Activated T-helper 1 cell treated with anti-CD3 and anti-CD28 coated beads, Interleukin-2, amount 50 U/mL, for 16 hours (primary cell): ENCODE measurements around the gene ARPP21.
"Not testable (repeated sequence)": the region's sequence is repeated elsewhere in the genome, so short reads cannot be mapped to it uniquely, and the experiment has no call there.

Experiments used
- DNase-seq, 2 donors: peaks; one replicate each; pipeline ENCODE4 v3.0.0-alpha.2; 2020; ENCODE audit warnings: low read depth in 1 of 2, low spot score in 1 of 2

ARPP21 gene

GRCh38 chr3:35777563-35778554, 138.5 kb downstream of the ARPP21 start:
- no peak for DNase-seq

DNA sequence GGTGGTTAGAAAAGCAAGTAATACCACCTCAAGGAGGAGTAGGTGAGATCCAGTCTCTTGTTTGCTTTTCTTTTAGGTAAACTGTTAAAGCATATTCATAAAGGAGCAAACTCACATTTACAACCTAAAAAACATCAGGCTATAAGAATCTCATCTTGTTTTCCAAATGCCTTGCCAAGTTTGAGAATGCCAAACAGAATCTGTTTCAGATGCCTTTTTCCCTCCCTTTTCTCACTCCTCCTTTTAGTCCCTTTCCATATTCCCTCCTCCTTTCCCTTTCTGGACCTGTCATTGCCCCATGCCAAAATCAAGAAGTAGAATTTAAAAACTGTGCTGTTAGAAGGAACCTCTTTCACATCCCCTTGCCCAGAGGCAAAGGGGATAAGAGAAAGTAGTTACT, 140.3 kb downstream of the ARPP21 start:
- no peak for DNase-seq

- DNase-seq, result no peak
These were observed 141.5 kb downstream of the ARPP21 start for GRCh38 chr3:35780800-35781199.

DNA sequence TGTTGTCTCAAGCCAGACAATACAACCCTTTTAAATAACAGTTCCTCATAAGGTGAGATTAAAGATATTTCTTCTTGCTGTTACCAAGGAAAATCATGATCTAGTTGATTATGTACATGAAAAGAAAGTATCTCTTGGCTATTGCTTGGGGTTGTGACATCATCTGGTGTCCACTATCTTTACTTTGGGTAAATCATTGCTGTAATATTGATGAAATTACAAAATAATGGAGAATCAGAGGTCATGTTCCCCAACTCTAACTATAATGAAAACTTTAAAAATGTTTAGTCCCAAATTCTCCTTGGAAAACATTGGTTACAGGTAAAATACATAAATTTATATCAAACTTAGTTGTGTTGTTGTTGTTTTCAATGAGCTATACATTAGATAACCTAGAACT, 142.2 kb downstream of the ARPP21 start:
- DNase-seq, result no peak

- DNase-seq, result no peak
These were observed 143.0 kb downstream of the ARPP21 start for GRCh38 chr3:35782355-35782754.

DNA sequence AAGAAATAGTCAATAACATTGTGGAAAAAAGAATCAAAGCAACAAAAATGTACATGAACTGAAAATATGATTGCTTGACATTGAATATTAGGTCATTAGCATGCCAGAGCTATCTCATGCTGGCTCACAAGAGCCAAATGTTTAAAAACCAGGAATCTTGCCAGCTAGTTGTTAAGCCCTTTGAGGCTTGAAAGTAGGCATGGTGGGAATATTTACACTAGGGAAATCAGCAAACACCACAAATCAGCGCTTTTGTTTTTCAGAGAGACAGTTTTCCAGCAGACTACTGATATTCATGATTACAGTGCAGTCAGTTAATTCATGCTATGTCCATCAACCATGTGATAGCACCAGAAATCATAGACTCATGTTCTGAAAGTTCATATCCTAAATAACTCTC, 144.8 kb downstream of the ARPP21 start:
- DNase-seq, result no peak

- no peak for DNase-seq
These were observed 146.0 kb downstream of the ARPP21 start for GRCh38 chr3:35785234-35785888.

DNA sequence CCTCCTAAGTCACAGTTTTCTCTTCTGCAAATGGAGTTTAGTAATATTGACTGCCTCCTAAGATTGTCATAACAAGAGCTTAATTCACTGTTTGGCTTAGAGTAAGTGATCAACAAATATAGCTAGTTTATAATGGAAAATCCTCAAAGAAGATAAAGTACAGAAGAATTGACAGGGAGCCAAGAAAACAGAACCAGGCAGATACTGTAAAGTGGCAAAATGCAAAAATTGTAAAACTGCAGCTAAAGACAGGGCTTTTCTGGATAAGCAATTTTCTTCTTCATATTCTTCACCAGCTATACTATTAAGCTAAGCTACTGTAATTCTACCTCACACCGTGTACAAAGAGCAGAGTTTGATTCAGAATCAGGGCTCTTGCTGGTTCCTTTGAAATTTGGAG, 148.6 kb downstream of the ARPP21 start:
- no peak for DNase-seq

DNA sequence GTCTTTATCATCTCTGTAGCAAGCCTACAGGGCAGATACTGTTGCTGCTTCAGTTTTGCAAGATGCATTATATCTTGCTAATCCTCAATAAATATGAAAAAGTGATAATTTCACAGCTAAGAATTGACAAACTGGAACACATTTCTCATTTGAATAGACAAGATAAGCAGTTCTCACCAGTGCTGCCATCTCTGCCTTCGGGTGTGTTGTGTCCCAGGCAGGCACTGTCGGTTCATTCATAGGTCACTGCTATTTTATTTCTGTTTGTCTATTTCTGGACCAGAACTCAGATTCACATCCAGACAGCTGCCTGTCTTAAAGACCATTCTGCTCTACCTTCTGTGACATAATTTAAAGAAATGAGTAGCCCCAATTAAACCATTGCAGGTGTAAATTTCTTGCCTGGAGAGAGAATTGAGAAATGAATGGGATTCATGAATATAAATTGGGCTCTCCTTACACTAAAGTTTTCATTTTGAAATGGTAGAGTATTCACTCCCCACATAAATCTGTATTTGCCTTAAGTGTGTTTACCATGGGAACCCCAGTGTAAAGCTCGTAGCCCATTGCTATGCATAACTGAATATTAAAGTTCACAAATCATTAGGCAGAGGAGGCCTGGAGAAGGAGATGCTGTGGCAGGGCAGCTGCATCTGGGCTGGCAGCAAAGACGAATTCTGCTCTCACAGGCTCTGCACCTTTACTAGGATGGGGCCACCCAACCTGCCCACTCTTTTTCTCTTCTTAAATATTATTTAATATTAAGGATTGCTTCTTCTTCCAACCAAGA, 149.9 kb downstream of the ARPP21 start:
- no peak for DNase-seq

- DNase-seq, result no peak
These were observed 151.4 kb downstream of the ARPP21 start for GRCh38 chr3:35790764-35791163.

GRCh38 chr3:35793667-35794066, 154.3 kb downstream of the ARPP21 start:
- no peak for DNase-seq

DNA sequence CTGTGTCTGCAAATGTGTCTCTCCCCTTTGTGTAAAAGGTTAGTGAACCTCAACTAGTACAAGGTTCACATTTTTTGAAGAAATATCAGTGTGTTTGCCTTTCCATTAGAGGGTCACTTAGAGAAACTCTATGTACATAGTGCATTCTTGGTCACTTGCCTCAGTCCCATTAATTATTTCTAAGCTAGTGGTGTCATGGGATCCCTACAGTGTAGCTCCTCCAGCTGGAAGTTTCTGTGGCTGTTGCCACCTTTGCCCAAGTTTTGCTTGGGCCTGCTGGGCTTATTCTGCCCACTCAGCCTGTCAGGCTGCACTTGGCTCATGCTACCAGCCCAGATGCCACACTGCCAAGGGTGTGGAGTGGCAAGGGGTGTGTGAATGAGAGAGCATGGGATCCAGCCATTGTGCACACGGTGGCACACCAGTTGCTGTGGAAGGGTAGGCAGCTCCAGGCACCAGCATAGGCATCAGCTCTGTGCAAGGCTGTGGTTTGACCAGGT, 161.7 kb downstream of the ARPP21 start:
- no peak for DNase-seq

DNA sequence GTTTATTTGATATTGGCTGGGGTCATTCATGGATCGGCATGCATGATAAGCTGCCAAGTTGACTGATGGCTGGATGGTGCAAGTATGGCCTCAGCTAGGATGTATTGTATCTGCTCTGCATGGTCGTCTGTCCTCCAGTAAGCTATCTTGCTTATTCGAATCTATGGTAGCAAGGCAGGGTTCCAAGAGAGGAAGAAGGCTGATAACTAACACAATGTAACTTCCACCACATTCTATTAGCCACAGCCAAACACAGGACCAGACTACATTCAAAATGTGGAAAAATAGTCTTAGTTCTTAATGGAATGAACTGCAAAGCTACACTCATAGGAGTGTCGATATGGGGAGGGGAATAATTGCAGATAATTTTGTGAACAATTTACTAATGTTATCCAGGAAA, 175.2 kb downstream of the ARPP21 start:
- no peak for DNase-seq

DNA sequence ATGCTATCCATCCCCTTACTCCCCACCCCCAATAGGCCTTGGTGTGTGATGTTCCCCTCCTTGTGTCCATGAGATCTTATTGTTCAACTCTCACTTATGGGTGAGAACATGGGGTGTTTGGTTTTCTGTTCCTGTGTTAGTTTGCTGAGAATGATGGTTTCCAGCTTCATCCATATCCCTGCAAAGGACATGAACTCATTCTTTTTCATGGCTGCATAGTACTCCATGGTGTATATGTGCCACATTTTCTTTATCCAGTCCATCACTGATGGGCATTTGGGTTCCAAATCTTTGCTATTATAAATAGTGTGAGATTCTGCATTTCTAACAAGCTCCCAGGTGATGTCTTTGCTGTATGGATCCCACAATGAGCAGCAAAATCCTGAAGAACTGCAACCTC, 176.5 kb downstream of the ARPP21 start:
- DNase-seq, result not testable (repeated sequence)

- DNase-seq, result no peak
These were observed 177.9 kb downstream of the ARPP21 start for GRCh38 chr3:35817216-35817615.

- no peak for DNase-seq
These were observed 192.8 kb downstream of the ARPP21 start for GRCh38 chr3:35832140-35832571.
